Smooth muscle cell (in vitro differentiated cells): ENCODE measurements around the gene A2M. TPM values are rescaled to one million over a fixed set of nuclear protein-coding genes. Genes with fewer than 3 reads are reported as not detected.

Source experiments
- DNase-seq: peaks from one replicate; lab custom pipeline; 2025; ENCODE audit not compliant: unreplicated experiment; lab: John Stamatoyannopoulos, UW
- H2AFZ ChIP-seq: fragments of 200-600 bp; sonication (generic); 2 replicates; pipeline ENCODE4 v1.6.0; 2016; ENCODE audit warnings: antibody characterized with exemption, low read depth, mild to moderate bottlenecking
- H3F3A ChIP-seq: fragments of 200-600 bp; sonication (generic); 2 replicates; pipeline ENCODE4 v1.6.0; 2017; ENCODE audit warnings: antibody characterized with exemption, low read depth
- H3K27ac ChIP-seq: fragments of 200-600 bp; sonication (generic); 2 replicates; pipeline ENCODE4 v1.5.1; 2016; ENCODE audit warnings: low read depth, mild to moderate bottlenecking
- H3K27me3 ChIP-seq: fragments of 200-600 bp; sonication (generic); 2 replicates; pipeline ENCODE4 v1.6.1; 2016; ENCODE audit warnings: low read depth, mild to moderate bottlenecking
- H3K36me3 ChIP-seq: fragments of 200-600 bp; sonication (generic); 2 replicates; pipeline ENCODE4 v1.5.1; 2016; ENCODE audit warnings: low read depth
- H3K4me1 ChIP-seq: fragments of 200-600 bp; sonication (generic); 2 replicates; pipeline ENCODE4 v1.5.1; 2016; ENCODE audit warnings: low read depth
- H3K4me2 ChIP-seq: fragments of 200-600 bp; sonication (generic); 2 replicates; pipeline ENCODE4 v1.6.0; 2016; ENCODE audit warnings: mild to moderate bottlenecking
- H3K4me3 ChIP-seq: fragments of 200-600 bp; sonication (generic); 2 replicates; pipeline ENCODE4 v1.5.1; 2016; ENCODE audit warnings: mild to moderate bottlenecking
- H3K79me2 ChIP-seq: fragments of 200-600 bp; sonication (generic); 2 replicates; pipeline ENCODE4 v1.6.0; 2016; ENCODE audit warnings: low read depth, mild to moderate bottlenecking
- H3K9ac ChIP-seq: fragments of 200-600 bp; sonication (generic); 2 replicates; pipeline ENCODE4 v1.6.0; 2016; ENCODE audit warnings: low read depth
- H3K9me3 ChIP-seq: fragments of 200-600 bp; sonication (generic); replicated peaks from 2 replicates; pipeline ENCODE4 v1.5.1; 2016; ENCODE audit warnings: low read depth
- H4K20me1 ChIP-seq: fragments of 200-600 bp; sonication (generic); 2 replicates; pipeline ENCODE4 v1.6.0; 2016; ENCODE audit warnings: low read depth
- CTCF ChIP-seq: fragments of 200-600 bp; sonication (generic); IDR thresholded peaks from 2 replicates; pipeline ENCODE4 v1.5.1; 2017; ENCODE audit warnings: borderline replicate concordance, mild to moderate bottlenecking, antibody characterized with exemption; ENCODE audit not compliant: insufficient read depth, poor library complexity, severe bottlenecking
- WGBS: methylation state at CpG from one replicate; pipeline ENCODE4 v1.1.7; 2016; ENCODE audit warnings: low lambda C conversion rate; 5-methylcytosine and 5-hydroxymethylcytosine counted together
- polyA plus RNA-seq: library from polyadenylated mRNA; unstranded; fragments of >200 nt; fragmentation: Nextera tagmentation; extraction: Ambion mirVana; gene quantifications from 2 replicates; pipeline ENCODE4 v1.2.1, GENCODE V29; 2016
- total RNA-seq: library from RNA; depleted of rRNA; stranded (reverse); fragments of >200 nt; gene quantifications from 2 replicates; pipeline ENCODE4 v1.2.3, GENCODE V29; 2014

The A2M gene
- total and polyA plus RNA-seq, 2 experiments from 2014 or later, result 72.8 to 108 TPM

- TF ChIP-seq CTCF, result no peak
- Histone ChIP-seq H3K36me3 (no peaks in the 10 kb centered on the region), H3K27ac (no peak overlapping the region), H3K4me2 (no peak overlapping the region), H3K4me3 (no peak overlapping the region), H3K4me1 (no peaks in the 10 kb centered on the region), H3K9me3 (no peaks in the 10 kb centered on the region), H4K20me1 (no peaks in the 10 kb centered on the region), H3K79me2 (no peaks in the 10 kb centered on the region), H2AFZ (no peak overlapping the region), H3K27me3 (no peaks in the 10 kb centered on the region), H3K9ac (no peak overlapping the region), H3F3A (no peaks in the 10 kb centered on the region)
- DNase-seq, result no peak
- 82% methylated on average over 8 of the region's 8 CpGs for WGBS
These were observed 14.6 kb downstream of the A2M start for GRCh38 chr12:9101018-9101687.

GRCh38 chr12:9099552-9100190 is 16.0 kb downstream of the A2M start:
- DNase-seq, result no peak
- Histone ChIP-seq H3F3A (no peaks in the 10 kb centered on the region), H3K9me3 (no peaks in the 10 kb centered on the region), H3K79me2 (no peaks in the 10 kb centered on the region), H2AFZ (no peak overlapping the region), H3K4me1 (no peaks in the 10 kb centered on the region), H4K20me1 (no peaks in the 10 kb centered on the region), H3K9ac (no peak overlapping the region), H3K36me3 (peaks cover 4% of the 10 kb centered on the region), H3K4me3 (no peak overlapping the region), H3K27ac (no peak overlapping the region), H3K27me3 (no peaks in the 10 kb centered on the region), H3K4me2 (no peak overlapping the region)
- WGBS, result 90% methylated on average over 2 of the region's 2 CpGs
- no peak for TF ChIP-seq CTCF

GRCh38 chr12:9098463-9099026 is 17.2 kb downstream of the A2M start:
- Histone ChIP-seq H3K27ac (no peak overlapping the region), H3K79me2 (no peaks in the 10 kb centered on the region), H2AFZ (no peak overlapping the region), H3K4me2 (no peak overlapping the region), H4K20me1 (no peaks in the 10 kb centered on the region), H3K4me1 (no peaks in the 10 kb centered on the region), H3F3A (no peaks in the 10 kb centered on the region), H3K4me3 (no peak overlapping the region), H3K9ac (no peak overlapping the region), H3K9me3 (no peaks in the 10 kb centered on the region), H3K36me3 (peaks cover 4% of the 10 kb centered on the region), H3K27me3 (no peaks in the 10 kb centered on the region)
- 93% methylated on average over 14 of the region's 14 CpGs for WGBS
- no peak for TF ChIP-seq CTCF
- no peak for DNase-seq
